HFF-Myc (cell line): ENCODE results near the gene SPTLC3.

Experiments used
- DNase-seq: peaks from one replicate; pipeline ENCODE4 v3.0.0-alpha.2; 2011; ENCODE audit warnings: low read depth; ENCODE audit errors: extremely low read depth
- H3K4me3 ChIP-seq: replicated peaks from 2 replicates; pipeline ENCODE4 v1.5.1; 2011; ENCODE audit warnings: low read depth, mild to moderate bottlenecking, control low read depth, low read length
- TF ChIP-seq, protein P1 (sequence below): IDR thresholded peaks from 2 replicates; pipeline ENCODE4 v1.5.1; 2012; ENCODE audit warnings: mild to moderate bottlenecking, low read depth, low read length, control low read depth; ENCODE audit errors: missing control alignments

The SPTLC3 gene

DNA sequence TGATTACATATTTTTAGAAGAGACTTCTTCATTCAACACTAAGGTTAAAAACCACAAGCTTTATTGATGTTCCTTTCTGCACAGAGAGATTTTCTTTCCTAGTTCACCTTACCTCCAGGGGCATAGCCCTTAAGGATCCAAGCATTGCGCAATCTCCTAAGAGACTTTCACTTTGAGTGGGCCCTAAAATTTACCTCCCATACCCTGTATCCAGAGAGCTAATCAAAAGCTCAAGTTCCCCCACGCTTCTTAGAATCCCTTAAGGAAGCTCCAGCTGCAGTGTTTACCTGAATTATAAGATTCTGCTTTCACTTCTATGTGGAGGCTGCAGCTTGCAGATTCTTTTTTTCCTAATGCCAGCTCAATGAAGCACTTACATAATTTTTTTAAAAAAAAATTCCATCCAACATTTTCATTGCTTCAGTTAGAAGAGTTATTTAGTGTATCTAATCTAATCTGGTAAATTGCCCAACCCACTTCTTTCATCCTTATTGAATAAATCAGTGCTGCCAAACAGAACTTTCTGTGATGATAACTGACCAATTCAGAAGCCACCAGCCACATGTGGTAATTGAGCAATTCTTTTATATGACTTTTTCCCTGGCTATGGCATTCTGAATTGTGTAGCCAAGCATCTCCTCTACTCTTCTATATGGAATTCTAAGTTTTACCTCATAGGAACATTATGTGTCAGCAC is 24.6 kb upstream of the SPTLC3 start:
- TF ChIP-seq, protein P1, sequence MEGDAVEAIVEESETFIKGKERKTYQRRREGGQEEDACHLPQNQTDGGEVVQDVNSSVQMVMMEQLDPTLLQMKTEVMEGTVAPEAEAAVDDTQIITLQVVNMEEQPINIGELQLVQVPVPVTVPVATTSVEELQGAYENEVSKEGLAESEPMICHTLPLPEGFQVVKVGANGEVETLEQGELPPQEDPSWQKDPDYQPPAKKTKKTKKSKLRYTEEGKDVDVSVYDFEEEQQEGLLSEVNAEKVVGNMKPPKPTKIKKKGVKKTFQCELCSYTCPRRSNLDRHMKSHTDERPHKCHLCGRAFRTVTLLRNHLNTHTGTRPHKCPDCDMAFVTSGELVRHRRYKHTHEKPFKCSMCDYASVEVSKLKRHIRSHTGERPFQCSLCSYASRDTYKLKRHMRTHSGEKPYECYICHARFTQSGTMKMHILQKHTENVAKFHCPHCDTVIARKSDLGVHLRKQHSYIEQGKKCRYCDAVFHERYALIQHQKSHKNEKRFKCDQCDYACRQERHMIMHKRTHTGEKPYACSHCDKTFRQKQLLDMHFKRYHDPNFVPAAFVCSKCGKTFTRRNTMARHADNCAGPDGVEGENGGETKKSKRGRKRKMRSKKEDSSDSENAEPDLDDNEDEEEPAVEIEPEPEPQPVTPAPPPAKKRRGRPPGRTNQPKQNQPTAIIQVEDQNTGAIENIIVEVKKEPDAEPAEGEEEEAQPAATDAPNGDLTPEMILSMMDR: no peak
- DNase-seq: no peak
- no peak overlapping the region for H3K4me3 ChIP-seq

- no peak for DNase-seq
- H3K4me3 ChIP-seq: no peak overlapping the region
Observed at GRCh38 chr20:12984863-12985262, 23.9 kb upstream of the SPTLC3 start.

DNA sequence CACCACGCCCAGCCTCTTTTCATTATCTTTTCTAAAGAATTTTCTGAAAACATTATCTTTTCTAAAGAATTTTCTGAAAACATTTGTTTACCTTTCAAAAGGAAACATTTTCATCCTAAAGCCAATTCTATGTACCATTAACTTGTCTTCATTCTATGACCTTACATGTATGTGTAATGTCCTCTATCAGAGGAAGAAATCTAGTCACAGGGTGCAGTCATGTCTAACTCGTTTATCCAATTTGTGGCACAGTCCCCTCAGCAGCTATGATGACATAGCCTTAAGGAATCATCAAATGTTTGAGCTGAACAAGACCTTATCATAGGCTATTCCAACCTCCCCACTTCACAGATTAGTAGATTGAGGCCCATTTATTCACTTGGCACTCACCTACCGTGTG is 21.5 kb upstream of the SPTLC3 start:
- no peak overlapping the region for H3K4me3 ChIP-seq
- no peak for DNase-seq
- TF ChIP-seq, protein P1: no peak

More at GRCh38 chr20:12984863-12985262, 23.9 kb upstream of the SPTLC3 start:
- TF ChIP-seq, protein P1: no peak

DNA sequence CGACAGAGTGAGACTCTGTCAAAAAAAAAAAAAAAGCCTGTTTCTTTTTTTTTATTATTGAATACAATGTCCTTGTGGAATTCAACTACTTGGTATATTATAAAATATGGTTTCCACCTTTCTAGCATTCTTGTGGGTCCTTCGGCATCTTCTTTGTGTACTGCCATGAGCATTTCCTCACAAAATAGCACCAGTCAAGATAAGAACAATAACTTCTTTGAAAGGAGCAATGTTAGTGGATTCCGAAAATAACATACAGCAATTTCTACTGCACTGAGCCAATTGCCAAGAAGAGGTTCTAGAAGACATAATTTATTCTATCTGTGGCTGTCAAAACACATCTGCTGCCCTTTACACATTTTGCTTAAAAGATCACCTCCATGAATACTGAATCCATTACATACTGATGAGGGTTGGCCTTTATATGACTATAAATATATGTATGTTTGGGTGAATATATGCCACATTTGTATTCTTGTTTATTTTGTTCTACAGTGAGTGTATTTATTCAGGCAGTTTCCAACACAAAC is 19.1 kb upstream of the SPTLC3 start:
- TF ChIP-seq, protein P1: no peak

DNA sequence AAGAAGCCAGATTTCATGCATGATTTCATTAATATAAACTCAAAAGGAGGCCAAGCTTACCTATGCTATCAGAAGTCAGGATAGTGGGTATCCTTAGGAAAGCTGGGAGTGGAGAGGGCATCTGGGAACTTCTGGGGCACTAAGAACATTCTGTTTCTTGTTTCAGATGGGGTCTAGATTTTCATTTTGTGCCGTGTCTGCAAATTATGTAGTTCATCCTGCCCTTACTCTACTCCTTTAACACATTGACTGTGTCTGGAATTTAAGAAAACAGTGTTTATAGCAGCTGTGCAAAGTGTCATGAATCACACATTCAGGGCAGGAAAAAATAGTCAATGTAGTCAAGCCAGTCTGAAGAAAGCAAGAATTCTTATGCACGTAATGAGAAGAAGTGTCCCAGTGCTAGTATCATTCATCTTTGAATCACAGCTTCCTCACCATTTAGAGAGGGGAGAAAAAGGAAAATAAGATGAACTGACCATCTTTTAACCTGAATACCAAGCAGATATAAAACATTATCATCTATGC is 11.6 kb upstream of the SPTLC3 start:
- TF ChIP-seq, protein P1: no peak
- no peak overlapping the region for H3K4me3 ChIP-seq
- no peak for DNase-seq

More for the DNA sequence above, 19.1 kb upstream of the SPTLC3 start:
- no peak overlapping the region for H3K4me3 ChIP-seq
- DNase-seq: no peak

- no peak overlapping the region for H3K4me3 ChIP-seq
- TF ChIP-seq, protein P1: no peak
- no peak for DNase-seq
Observed at GRCh38 chr20:12998046-12998445, 10.7 kb upstream of the SPTLC3 start.

- no peak overlapping the region for H3K4me3 ChIP-seq
- no peak for DNase-seq
- TF ChIP-seq, protein P1: no peak
Observed at GRCh38 chr20:12999201-12999600, 9.6 kb upstream of the SPTLC3 start.
